K562 (cell line): ENCODE results near the gene ATE1. TPM values are rescaled to one million over a fixed set of nuclear protein-coding genes. Genes with fewer than 3 reads are reported as not detected.

Source experiments
- ATAC-seq: fragments of 200-7000 bp; cut with Tn5 transposase; 3 replicates; pipeline ENCODE4 v1.9.1; 2020; ENCODE audit warnings: moderate library complexity
- BruUV-seq: library from RNA; stranded (reverse); fragments of 400-500 nt; replicated peaks from 2 replicates; lab custom pipeline; 2021; lab: Mats Ljungman, UMichigan
- CTCF ChIA-PET: fragments of 300-600 bp; formaldehyde crosslinking; extraction: SDS; loops from one replicate; lab custom pipeline; 2021; ENCODE audit warnings: low intra/inter-chr PET ratio; lab: Yijun Ruan, JAX
- POLR2A ChIA-PET: fragments of 300-600, 350-650 bp; sonication (Branson Sonifier 250); formaldehyde crosslinking; extraction: SDS; loops from one replicate; lab custom pipeline; 2021; ENCODE audit warnings: antibody characterized with exemption, inconsistent platforms; lab: Yijun Ruan, JAX
- DNase-seq, 4 experiments: peaks; one replicate each; pipeline versions ENCODE4 v3.0.0 to v3.0.0-alpha.2; 2011 to 2018; ENCODE audit warnings: low spot score in 3 of 4, mixed read lengths in 3 of 4; ENCODE audit errors: extremely low read depth in 1 of 4
- FAIRE-seq: peaks from 2 replicates; lab custom pipeline; 2011; peaks lifted over from hg19 to GRCh38; lab: Jason Lieb, UNC
- H2AFZ ChIP-seq: 2 replicates; pipeline ENCODE4 v1.6.0; 2011; ENCODE audit warnings: low read depth, low read length, control low read depth, inconsistent platforms
- H3K27ac ChIP-seq: fragments of 200-600 bp; 3 replicates; pipeline ENCODE4 v1.8.0; 2011; ENCODE audit warnings: low read depth, mild to moderate bottlenecking, control low read depth, inconsistent platforms, low read length, moderate library complexity, mixed read lengths; ENCODE audit errors: extremely low read depth
- H3K27me3 ChIP-seq, 2 experiments: fragments of 300-600 bp in 1 of 2; 2 replicates in 1 of 2; 3 replicates in 1 of 2; pipeline versions ENCODE4 v1.6.0 to v1.8.0; 2011; ENCODE audit warnings: inconsistent platforms in 2 of 2, low read length in 2 of 2, mild to moderate bottlenecking in 1 of 2, mixed read lengths in 1 of 2, moderate library complexity in 1 of 2; ENCODE audit not compliant: control insufficient read depth in 2 of 2, insufficient read depth in 2 of 2
- H3K36me3 ChIP-seq: fragments of 300-600 bp; 3 replicates; pipeline ENCODE4 v1.8.0; 2011; ENCODE audit warnings: mild to moderate bottlenecking, low read length, inconsistent platforms; ENCODE audit not compliant: control insufficient read depth, insufficient read depth
- H3K4me1 ChIP-seq, 2 experiments: fragments of 200-600 bp in 1 of 2; replicated peaks in 1 of 2; 2 replicates in 1 of 2; 3 replicates in 1 of 2; pipeline versions ENCODE4 v1.5.1 to v1.8.0; 2011; ENCODE audit warnings: inconsistent platforms in 2 of 2, low read length in 2 of 2, mild to moderate bottlenecking in 1 of 2, mixed read lengths in 1 of 2, moderate library complexity in 1 of 2; ENCODE audit not compliant: control insufficient read depth in 2 of 2, insufficient read depth in 2 of 2
- H3K4me2 ChIP-seq: 2 replicates; pipeline ENCODE4 v1.6.1; 2011; ENCODE audit warnings: low read length, control low read depth, inconsistent platforms, mixed read lengths; ENCODE audit not compliant: insufficient read depth
- H3K4me3 ChIP-seq: fragments of 200-600 bp; sonication (generic), shearing (Covaris generic); 2 replicates; pipeline ENCODE4 v1.5.1; 2016; ENCODE audit warnings: control low read depth, inconsistent platforms
- H3K79me2 ChIP-seq: fragments of 200-600 bp; 3 replicates; pipeline ENCODE4 v1.8.0; 2011; ENCODE audit warnings: low read length, inconsistent platforms; ENCODE audit not compliant: control insufficient read depth, insufficient read depth
- H3K9ac ChIP-seq, 2 experiments: 2 replicates each; pipeline versions ENCODE4 v1.6.0 to v1.6.1; 2011; ENCODE audit warnings: low read depth in 2 of 2, low read length in 2 of 2, control low read depth in 1 of 2, inconsistent platforms in 1 of 2, mild to moderate bottlenecking in 1 of 2, mixed read lengths in 1 of 2; ENCODE audit not compliant: insufficient read depth in 1 of 2
- H3K9me1 ChIP-seq: one replicate; pipeline ENCODE4 v1.6.0; 2011; ENCODE audit warnings: inconsistent platforms, mild to moderate bottlenecking, low read length, moderate library complexity; ENCODE audit not compliant: control insufficient read depth, insufficient read depth
- H3K9me3 ChIP-seq: replicated peaks from 2 replicates; pipeline ENCODE4 v1.5.1; 2011; ENCODE audit warnings: low read depth, low read length, inconsistent platforms; ENCODE audit not compliant: control insufficient read depth, insufficient read depth
- H4K20me1 ChIP-seq: replicated peaks from 2 replicates; pipeline ENCODE4 v1.6.1; 2011; ENCODE audit warnings: low read length, inconsistent platforms, mixed read lengths; ENCODE audit not compliant: control insufficient read depth, insufficient read depth
- BMI1 ChIP-seq: fragments of 150-350 bp; IDR thresholded peaks from 2 replicates; pipeline ENCODE4 v1.6.1; 2014; ENCODE audit warnings: low read length
- ESRRA ChIP-seq: fragments of 450-650 bp; IDR thresholded peaks from 2 replicates; pipeline ENCODE4 v1.6.1; 2014; ENCODE audit warnings: low read depth, mild to moderate bottlenecking, moderate library complexity, borderline replicate concordance
- MYC ChIP-seq, 2 experiments: fragments of 250-450 bp in 1 of 2; sonication (Bioruptor Pico) in 1 of 2; IDR thresholded peaks; 2 replicates each; pipeline versions ENCODE4 v1.5.1 to v1.6.1; 2012 to 2021; ENCODE audit warnings: low read depth in 2 of 2, borderline replicate concordance in 1 of 2, improper control_type of control experiment in 1 of 2, low read length in 1 of 2, mild to moderate bottlenecking in 1 of 2, moderate library complexity in 1 of 2
- RBM14 ChIP-seq: fragments of 200-400 bp; formaldehyde crosslinking; IDR thresholded peaks from 2 replicates; pipeline ENCODE4 v1.6.1; 2018; ENCODE audit warnings: low read depth, mild to moderate bottlenecking, low read length, moderate library complexity, borderline replicate concordance; ENCODE audit not compliant: insufficient read depth
- RBM39 ChIP-seq: fragments of 200-400 bp; formaldehyde crosslinking; optimal IDR thresholded peaks from 2 replicates; pipeline ENCODE3; 2018; ENCODE audit warnings: low read depth, low read length
- ZNF41 ChIP-seq: fragments of 250-450 bp; sonication (Bioruptor Pico); conservative IDR thresholded peaks from 2 replicates; pipeline ENCODE4 v1.4.0; 2020; ENCODE audit warnings: mild to moderate bottlenecking
- ZNF561 ChIP-seq: fragments of 450-650 bp; formaldehyde crosslinking; conservative IDR thresholded peaks from 2 replicates; pipeline ENCODE4 v1.4.0; 2020; ENCODE audit warnings: mild to moderate bottlenecking, moderate library complexity
- in situ Hi-C: fragments of 300-500 bp; cut with MboI; formaldehyde crosslinking; loops from 4 replicates; pipeline ENCODE4 v1.15.0; 2018; ENCODE audit warnings: inconsistent platforms, mixed read lengths
- intact Hi-C: fragments of 100-400 bp; cut with micrococcal nuclease; formaldehyde crosslinking; loops from 2 replicates; pipeline ENCODE4 v1.14.2; 2022
- polyA plus RNA-seq, 8 experiments: library from polyadenylated mRNA; depleted of rRNA in 4 of 8; stranded (reverse) in 5 of 8; unstranded in 3 of 8; fragments of >200 nt; fragmentation: Nextera tagmentation in 2 of 8; fragmentation: Illumina TruSeq in 1 of 8; extraction: Ambion mirVana in 2 of 8; extraction: Trizol in 1 of 8; gene quantifications; 2 replicates each; pipeline versions ENCODE4 v1.2.1 to v1.2.3, GENCODE V29; 2011 to 2014; ENCODE audit warnings: inconsistent platforms in 1 of 8, missing spikeins in 1 of 8
- total RNA-seq, 7 experiments: library from RNA; depleted of rRNA in 6 of 7; stranded (reverse); fragments of >200 nt in 6 of 7; fragmentation: Illumina TruSeq in 2 of 7; extraction: Trizol in 2 of 7; gene quantifications; 2 replicates each; pipeline versions ENCODE4 v1.2.1 to v1.2.3, GENCODE V29; 2011 to 2021; ENCODE audit warnings: low replicate concordance in 1 of 7
- TF ChIP-seq, protein P1 (sequence below): IDR thresholded peaks from 2 replicates; pipeline ENCODE4 v1.6.1; 2012; ENCODE audit warnings: low read depth, low read length, improper control_type of control experiment, borderline replicate concordance

The ATE1 gene
- total and polyA plus RNA-seq, 9 of the 15 experiments (the other 6 are each of a cell fraction or from before 2014, with no cell fraction given), result 3.0 to 14.2 (median 8.8) TPM

DNA sequence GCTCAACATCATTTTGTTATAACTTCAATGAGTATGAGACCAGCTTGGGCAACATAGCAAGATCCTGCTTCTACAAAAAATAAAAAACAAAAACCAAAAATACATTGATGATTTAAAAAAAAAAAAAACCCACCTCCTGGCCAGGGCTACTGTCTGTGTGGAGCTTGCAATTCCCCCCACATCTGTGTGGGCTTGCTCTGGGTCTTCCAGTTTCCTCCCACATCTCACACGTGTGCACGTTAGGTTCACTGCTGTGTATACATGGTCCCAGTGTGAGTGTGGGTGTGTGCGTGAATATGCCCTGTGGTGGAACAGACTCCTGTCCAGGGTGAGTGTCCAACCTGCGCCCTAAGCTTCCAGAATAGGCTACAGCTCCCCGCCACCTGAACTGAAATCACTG, 41.6 kb downstream of the ATE1 start (continued):
- TF ChIP-seq RBM39 (no peak), RBM14 (no peak), MYC (IDR thresholded peaks at IDR 0.05; ENCODE audit: low read depth, low read length) (no peak), MYC (CRISPR knock-in tag; IDR thresholded peaks at IDR 0.05; ENCODE audit: borderline replicate concordance, low read depth) (no peak), ZNF561 (CRISPR knock-in tag) (no peak), BMI1 (no peak)

GRCh38 chr10:121880895-121881294, 46.9 kb downstream of the ATE1 start:
- CTCF ChIA-PET, result no interaction called here
- in situ Hi-C loops, result no loop called here
- DNase-seq (no peak), FAIRE-seq (no peak), ATAC-seq (no peak)
- no peaks in the 10 kb centered on the region for H4K20me1 ChIP-seq
- 0 out of 3 replicates have a peak, but pooled peaks cover 5% of the 10 kb centered on the region for H3K36me3 ChIP-seq
- POLR2A ChIA-PET, result interaction anchor here (0.6 kb wide), 1 partner anchor 54 kb away, joined by 3 read pairs; no protein-coding TSS in a partner anchor
- no peak overlapping the region for H3K9ac ChIP-seq
- BruUV-seq, result no TSS peak
- H3K9me3 ChIP-seq, result no peaks in the 10 kb centered on the region
- no peak overlapping the region for H3K4me2 ChIP-seq
- intact Hi-C loops, result loop anchor here (10.0 kb wide), 1 partner anchor 146 kb away; no protein-coding TSS in a partner anchor
- no peaks in the 10 kb centered on the region for H3K9me1 ChIP-seq
- H3K27me3 ChIP-seq, result no peaks in the 10 kb centered on the region
- peaks cover 0 to 2% of the 10 kb centered on the region in 2 experiments; a peak in 1 of 5 replicates for H3K4me1 ChIP-seq
- no peak overlapping the region for H3K4me3 ChIP-seq
- H3K79me2 ChIP-seq, result no peaks in the 10 kb centered on the region
- H3K27ac ChIP-seq, result no peak overlapping the region
- no peak overlapping the region for H2AFZ ChIP-seq
- TF ChIP-seq, protein P1, sequence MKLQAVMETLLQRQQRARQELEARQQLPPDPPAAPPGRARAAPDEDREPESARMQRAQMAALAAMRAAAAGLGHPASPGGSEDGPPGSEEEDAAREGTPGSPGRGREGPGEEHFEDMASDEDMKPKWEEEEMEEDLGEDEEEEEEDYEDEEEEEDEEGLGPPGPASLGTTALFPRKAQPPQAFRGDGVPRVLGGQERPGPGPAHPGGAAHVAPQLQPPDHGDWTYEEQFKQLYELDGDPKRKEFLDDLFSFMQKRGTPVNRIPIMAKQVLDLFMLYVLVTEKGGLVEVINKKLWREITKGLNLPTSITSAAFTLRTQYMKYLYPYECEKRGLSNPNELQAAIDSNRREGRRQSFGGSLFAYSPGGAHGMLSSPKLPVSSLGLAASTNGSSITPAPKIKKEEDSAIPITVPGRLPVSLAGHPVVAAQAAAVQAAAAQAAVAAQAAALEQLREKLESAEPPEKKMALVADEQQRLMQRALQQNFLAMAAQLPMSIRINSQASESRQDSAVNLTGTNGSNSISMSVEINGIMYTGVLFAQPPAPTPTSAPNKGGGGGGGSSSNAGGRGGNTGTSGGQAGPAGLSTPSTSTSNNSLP, result no peak
- TF ChIP-seq ESRRA, result no peak
- no peak for TF ChIP-seq ZNF41 (CRISPR knock-in tag)
